Skeletal muscle tissue (tissue), 4 donors: ENCODE measurements around the gene PROSER2. TPM values are rescaled to one million over a fixed set of nuclear protein-coding genes. Genes with fewer than 3 reads are reported as not detected.

Source experiments
- H3K27ac ChIP-seq: one replicate; pipeline ENCODE4 v1.7.0; 2013; ENCODE audit warnings: mild to moderate bottlenecking, low read depth, low read length, inconsistent platforms
- H3K27me3 ChIP-seq, 3 donors: one replicate each; pipeline ENCODE4 v1.7.0; 2013; ENCODE audit warnings: low read length in 3 of 3; ENCODE audit not compliant: control insufficient read depth in 3 of 3, insufficient read depth in 3 of 3
- H3K36me3 ChIP-seq, 3 donors: one replicate each; pipeline ENCODE4 v1.7.0; 2013; ENCODE audit warnings: low read length in 3 of 3; ENCODE audit not compliant: control insufficient read depth in 3 of 3, insufficient read depth in 3 of 3
- H3K4me1 ChIP-seq, 3 donors: one replicate each; pipeline ENCODE4 v1.7.0; 2013; ENCODE audit warnings: low read length in 3 of 3, mild to moderate bottlenecking in 3 of 3; ENCODE audit not compliant: control insufficient read depth in 3 of 3, insufficient read depth in 3 of 3
- H3K4me3 ChIP-seq, 3 donors: one replicate each; pipeline ENCODE4 v1.7.0; 2013; ENCODE audit warnings: low read length in 3 of 3
- H3K9ac ChIP-seq, 3 donors: one replicate each; pipeline ENCODE4 v1.7.0; 2013; ENCODE audit warnings: low read length in 3 of 3, mild to moderate bottlenecking in 3 of 3, moderate library complexity in 2 of 3, low read depth in 1 of 3
- H3K9me3 ChIP-seq, 3 donors: one replicate each; pipeline ENCODE4 v1.7.0; 2013; ENCODE audit warnings: low read length in 3 of 3; ENCODE audit not compliant: control insufficient read depth in 3 of 3
- total RNA-seq: library from RNA; depleted of rRNA; stranded (reverse); fragments of >200 nt; gene quantifications from one replicate; pipeline ENCODE4 v1.2.3, GENCODE V29; 2014
- donor health status: Osteomylitis.

PROSER2 gene
- total RNA-seq, 1 donor from 2014 or later, result 1.0 TPM

GRCh38 chr10:11861811-11862428 is 38.8 kb downstream of the PROSER2 start:
- H3K4me3 ChIP-seq, result no peak overlapping the region
- no peaks in the 10 kb centered on the region for H3K27me3 ChIP-seq
- H3K9me3 ChIP-seq, result no peaks in the 10 kb centered on the region
- H3K9ac ChIP-seq, result no peak overlapping the region
- no peak overlapping the region for H3K27ac ChIP-seq
- peaks cover 4 to 8% (median 4%) of the 10 kb centered on the region in 3 donors for H3K36me3 ChIP-seq
- H3K4me1 ChIP-seq, result no peaks in the 10 kb centered on the region

GRCh38 chr10:11863353-11864109 is 40.4 kb downstream of the PROSER2 start:
- no peak overlapping the region for H3K9ac ChIP-seq
- no peak overlapping the region for H3K27ac ChIP-seq
- H3K4me1 ChIP-seq, result no peaks in the 10 kb centered on the region
- no peaks in the 10 kb centered on the region for H3K9me3 ChIP-seq
- no peaks in the 10 kb centered on the region for H3K27me3 ChIP-seq
- peaks cover 4 to 8% (median 4%) of the 10 kb centered on the region in 3 donors for H3K36me3 ChIP-seq
- no peak overlapping the region for H3K4me3 ChIP-seq

GRCh38 chr10:11864727-11865126 is 41.6 kb downstream of the PROSER2 start:
- H3K9ac ChIP-seq, result no peak overlapping the region
- no peaks in the 10 kb centered on the region for H3K27me3 ChIP-seq
- H3K9me3 ChIP-seq, result no peaks in the 10 kb centered on the region
- no peak overlapping the region for H3K4me3 ChIP-seq
- no peaks in the 10 kb centered on the region for H3K4me1 ChIP-seq
- H3K27ac ChIP-seq, result no peak overlapping the region
- H3K36me3 ChIP-seq, result peaks cover 4 to 8% (median 4%) of the 10 kb centered on the region in 3 donors

- no peaks in the 10 kb centered on the region for H3K9me3 ChIP-seq
Measured at GRCh38 chr10:11865561-11865960, 42.4 kb downstream of the PROSER2 start.

GRCh38 chr10:11866199-11866925 is 43.2 kb downstream of the PROSER2 start:
- Histone ChIP-seq H3K36me3 (peaks cover 1 to 4% (median 2%) of the 10 kb centered on the region in 3 donors), H3K9me3 (no peaks in the 10 kb centered on the region), H3K9ac (no peak overlapping the region), H3K27me3 (no peaks in the 10 kb centered on the region), H3K4me1 (peaks cover 0 to 5% (median 0%) of the 10 kb centered on the region in 3 donors), H3K27ac (no peak overlapping the region), H3K4me3 (no peak overlapping the region)

More at GRCh38 chr10:11865561-11865960, 42.4 kb downstream of the PROSER2 start:
- Histone ChIP-seq H3K4me1 (peaks cover 0 to 5% (median 0%) of the 10 kb centered on the region in 3 donors), H3K36me3 (peaks cover 4 to 8% (median 4%) of the 10 kb centered on the region in 3 donors), H3K4me3 (no peak overlapping the region), H3K27ac (no peak overlapping the region), H3K27me3 (no peaks in the 10 kb centered on the region), H3K9ac (no peak overlapping the region)

GRCh38 chr10:11869219-11869618 is 46.1 kb downstream of the PROSER2 start:
- H3K27ac ChIP-seq, result no peak overlapping the region
- H3K27me3 ChIP-seq, result no peaks in the 10 kb centered on the region
- H3K9me3 ChIP-seq, result no peaks in the 10 kb centered on the region
- no peak overlapping the region for H3K4me3 ChIP-seq
- peaks cover 0 to 2% (median 0%) of the 10 kb centered on the region in 3 donors for H3K36me3 ChIP-seq
- peaks cover 0 to 5% (median 0%) of the 10 kb centered on the region in 3 donors for H3K4me1 ChIP-seq
- H3K9ac ChIP-seq, result no peak overlapping the region

GRCh38 chr10:11869743-11870460 is 46.7 kb downstream of the PROSER2 start:
- Histone ChIP-seq H3K9ac (peak overlapping the region; percentile 27 to 72 (median 40)), H3K4me3 (peak overlapping the region; percentile 9 to 49 (median 38)), H3K9me3 (no peaks in the 10 kb centered on the region), H3K27ac (peak overlapping the region; percentile 66), H3K4me1 (peaks cover 0 to 8% (median under 1%) of the 10 kb centered on the region in 3 donors), H3K36me3 (peaks cover 0 to 2% (median 0%) of the 10 kb centered on the region in 3 donors), H3K27me3 (no peaks in the 10 kb centered on the region)

- peaks cover 0 to 2% (median 0%) of the 10 kb centered on the region in 3 donors for H3K36me3 ChIP-seq
- no peaks in the 10 kb centered on the region for H3K27me3 ChIP-seq
- peaks cover 4 to 13% (median 6%) of the 10 kb centered on the region in 3 donors for H3K4me1 ChIP-seq
- no peaks in the 10 kb centered on the region for H3K9me3 ChIP-seq
- H3K27ac ChIP-seq, result peak overlapping the region; percentile 66
- peak overlapping the region; percentile 27 to 72 (median 40) for H3K9ac ChIP-seq
- peak overlapping the region in 2 of 3 donors; percentile 38 to 49 for H3K4me3 ChIP-seq
Measured at GRCh38 chr10:11870461-11870780, 47.3 kb downstream of the PROSER2 start.

GRCh38 chr10:11870900-11871400 is 47.8 kb downstream of the PROSER2 start:
- Histone ChIP-seq H3K27ac (peak overlapping the region; percentile 66), H3K9me3 (no peaks in the 10 kb centered on the region), H3K27me3 (no peaks in the 10 kb centered on the region), H3K4me1 (peaks cover 9 to 18% (median 11%) of the 10 kb centered on the region in 3 donors), H3K9ac (peak overlapping the region in 1 of 3 donors; percentile 66), H3K4me3 (no peak overlapping the region), H3K36me3 (peaks cover 0 to 2% (median 0%) of the 10 kb centered on the region in 3 donors)
